MM.1S (cell line): ENCODE results near the gene NBEAL2.

ENCODE experiments used
- DNase-seq: peaks from one replicate; pipeline ENCODE4 v3.0.0-alpha.2; 2015
- H2AFZ ChIP-seq: fragments of 300-600 bp; sonication (generic); 2 replicates; pipeline ENCODE4 v1.6.0; 2016; ENCODE audit warnings: antibody characterized with exemption, low read length
- H3F3A ChIP-seq: fragments of 300-600 bp; sonication (generic); 2 replicates; pipeline ENCODE4 v1.6.1; 2016; ENCODE audit warnings: mild to moderate bottlenecking, antibody characterized with exemption, low read length, moderate library complexity, mixed read lengths; ENCODE audit not compliant: insufficient read depth
- H3K27ac ChIP-seq: fragments of 300-600 bp; sonication (generic); 2 replicates; pipeline ENCODE4 v1.5.1; 2016; ENCODE audit warnings: mild to moderate bottlenecking, low read length
- H3K27me3 ChIP-seq: fragments of 300-600 bp; sonication (generic); replicated peaks from 2 replicates; pipeline ENCODE4 v1.6.0; 2016; ENCODE audit warnings: low read length; ENCODE audit not compliant: insufficient read depth
- H3K36me3 ChIP-seq: fragments of 300-600 bp; sonication (generic); replicated peaks from 2 replicates; pipeline ENCODE4 v1.6.1; 2016; ENCODE audit warnings: mild to moderate bottlenecking, low read length, mixed read lengths; ENCODE audit not compliant: insufficient read depth
- H3K4me1 ChIP-seq: fragments of 300-600 bp; sonication (generic); 2 replicates; pipeline ENCODE4 v1.6.1; 2016; ENCODE audit warnings: low read length, mixed read lengths
- H3K4me2 ChIP-seq: fragments of 300-600 bp; sonication (generic); 2 replicates; pipeline ENCODE4 v1.6.0; 2016; ENCODE audit warnings: low read depth, low read length
- H3K4me3 ChIP-seq: fragments of 300-600 bp; sonication (generic); 2 replicates; pipeline ENCODE4 v1.5.1; 2016; ENCODE audit warnings: low read length, mixed read lengths
- H3K79me2 ChIP-seq: fragments of 300-600 bp; sonication (generic); 2 replicates; pipeline ENCODE4 v1.6.1; 2016; ENCODE audit warnings: mixed run types, low read length, mixed read lengths
- H3K9ac ChIP-seq: fragments of 300-600 bp; sonication (generic); 2 replicates; pipeline ENCODE4 v1.6.1; 2016; ENCODE audit warnings: low read length, mixed read lengths
- H3K9me2 ChIP-seq: fragments of 300-600 bp; sonication (generic); replicated peaks from 2 replicates; pipeline ENCODE4 v1.6.1; 2016; ENCODE audit warnings: mild to moderate bottlenecking, low read length, mixed read lengths; ENCODE audit not compliant: insufficient read depth
- H3K9me3 ChIP-seq: fragments of 300-600 bp; sonication (generic); replicated peaks from 2 replicates; pipeline ENCODE4 v1.6.1; 2016; ENCODE audit warnings: mild to moderate bottlenecking, low read length, mixed read lengths; ENCODE audit not compliant: insufficient read depth
- H4K20me1 ChIP-seq: fragments of 300-600 bp; sonication (generic); 2 replicates; pipeline ENCODE4 v1.6.1; 2016; ENCODE audit warnings: mild to moderate bottlenecking, low read length, moderate library complexity, mixed read lengths; ENCODE audit not compliant: insufficient read depth
- CTCF ChIP-seq: fragments of 300-600 bp; sonication (generic); IDR thresholded peaks from 2 replicates; pipeline ENCODE4 v1.5.1; 2016; ENCODE audit warnings: antibody characterized with exemption, low read length, mixed read lengths
- EZH2 ChIP-seq: fragments of 300-600 bp; sonication (generic); optimal IDR thresholded peaks from 2 replicates; pipeline ENCODE3; 2017; ENCODE audit warnings: low read depth, mild to moderate bottlenecking, antibody characterized with exemption, low read length, mixed read lengths
- EZH2phosphoT487 ChIP-seq: fragments of 300-600 bp; sonication (generic); IDR thresholded peaks from 2 replicates; pipeline ENCODE4 v1.6.1; 2018; ENCODE audit warnings: antibody characterized with exemption, low read length

NBEAL2 gene

GRCh38 chr3:46981932-46982471, 2.5 kb downstream of the NBEAL2 start:
- H3F3A ChIP-seq: peaks cover 7% of the 10 kb centered on the region
- TF ChIP-seq EZH2phosphoT487 (no peak), CTCF (no peak), EZH2 (no peak)
- no peaks in the 10 kb centered on the region for H3K9me2 ChIP-seq
- H3K27ac ChIP-seq: no peak overlapping the region
- H4K20me1 ChIP-seq: no peaks in the 10 kb centered on the region
- no peak overlapping the region for H3K4me2 ChIP-seq
- peaks cover 65% of the 10 kb centered on the region for H3K79me2 ChIP-seq
- H3K9me3 ChIP-seq: no peaks in the 10 kb centered on the region
- H3K4me1 ChIP-seq: peaks cover 23% of the 10 kb centered on the region
- H2AFZ ChIP-seq: no peak overlapping the region
- no peak overlapping the region for H3K9ac ChIP-seq
- H3K27me3 ChIP-seq: no peaks in the 10 kb centered on the region
- H3K4me3 ChIP-seq: no peak overlapping the region
- DNase-seq: no peak
- H3K36me3 ChIP-seq: no peaks in the 10 kb centered on the region

GRCh38 chr3:46982546-46982945, 3.1 kb downstream of the NBEAL2 start:
- no peak overlapping the region for H3K4me3 ChIP-seq
- H4K20me1 ChIP-seq: no peaks in the 10 kb centered on the region
- H3K9ac ChIP-seq: no peak overlapping the region
- no peaks in the 10 kb centered on the region for H3K27me3 ChIP-seq
- TF ChIP-seq EZH2: no peak
- DNase-seq: no peak
- H3K36me3 ChIP-seq: no peaks in the 10 kb centered on the region
- H3K27ac ChIP-seq: no peak overlapping the region
- no peaks in the 10 kb centered on the region for H3K9me2 ChIP-seq
- H3F3A ChIP-seq: peaks cover 12% of the 10 kb centered on the region
- H3K79me2 ChIP-seq: peaks cover 70% of the 10 kb centered on the region
- H3K4me2 ChIP-seq: no peak overlapping the region
- H2AFZ ChIP-seq: no peak overlapping the region
- H3K4me1 ChIP-seq: peaks cover 28% of the 10 kb centered on the region
- no peaks in the 10 kb centered on the region for H3K9me3 ChIP-seq

- Histone ChIP-seq H3K4me1 (peaks cover 42% of the 10 kb centered on the region), H3K4me2 (no peak overlapping the region), H3K27me3 (no peaks in the 10 kb centered on the region), H3K9ac (no peak overlapping the region), H3K4me3 (no peak overlapping the region), H3F3A (peaks cover 12% of the 10 kb centered on the region), H3K27ac (no peak overlapping the region), H3K36me3 (no peaks in the 10 kb centered on the region), H3K9me3 (no peaks in the 10 kb centered on the region), H3K79me2 (peaks cover 91% of the 10 kb centered on the region), H3K9me2 (no peaks in the 10 kb centered on the region), H2AFZ (no peak overlapping the region), H4K20me1 (no peaks in the 10 kb centered on the region)
- TF ChIP-seq EZH2phosphoT487 (no peak), EZH2 (no peak), CTCF (no peak)
- no peak for DNase-seq
Observed at GRCh38 chr3:46984591-46985459, 5.4 kb downstream of the NBEAL2 start.

- TF ChIP-seq EZH2phosphoT487 (no peak), EZH2 (no peak), CTCF (no peak)
- peaks cover 41% of the 10 kb centered on the region for H3K4me1 ChIP-seq
- no peaks in the 10 kb centered on the region for H4K20me1 ChIP-seq
- DNase-seq: no peak
- H3K9me3 ChIP-seq: no peaks in the 10 kb centered on the region
- H3K9me2 ChIP-seq: no peaks in the 10 kb centered on the region
- no peak overlapping the region for H3K4me3 ChIP-seq
- H3K9ac ChIP-seq: no peak overlapping the region
- H3F3A ChIP-seq: peaks cover 12% of the 10 kb centered on the region
- no peaks in the 10 kb centered on the region for H3K27me3 ChIP-seq
- H3K79me2 ChIP-seq: peaks cover 89% of the 10 kb centered on the region
- no peak overlapping the region for H3K27ac ChIP-seq
- no peaks in the 10 kb centered on the region for H3K36me3 ChIP-seq
- no peak overlapping the region for H3K4me2 ChIP-seq
- H2AFZ ChIP-seq: no peak overlapping the region
Observed at GRCh38 chr3:46985588-46985987, 6.1 kb downstream of the NBEAL2 start.
